HepG2 (cell line): Measurements from ENCODE around the gene C7orf57. TPM values are rescaled to one million over a fixed set of nuclear protein-coding genes. Genes with fewer than 3 reads are reported as not detected.

Experiments
- FOSL1 ChIP-seq: sonication (generic); formaldehyde crosslinking; IDR thresholded peaks from 2 replicates; pipeline ENCODE4 v1.9.0; 2021; ENCODE audit warnings: missing genetic modification reagents, borderline replicate concordance
- GZF1 ChIP-seq: sonication (generic); formaldehyde crosslinking; IDR thresholded peaks from 2 replicates; pipeline ENCODE4 v1.5.1; 2020; ENCODE audit warnings: mild to moderate bottlenecking, missing genetic modification reagents
- JARID2 ChIP-seq: sonication (generic); formaldehyde crosslinking; IDR thresholded peaks from 2 replicates; pipeline ENCODE4 v1.8.1; 2023; ENCODE audit warnings: missing genetic modification reagents, inconsistent platforms; ENCODE audit not compliant: insufficient replicate concordance
- JDP2 ChIP-seq: sonication (generic); formaldehyde crosslinking; IDR thresholded peaks from 2 replicates; pipeline ENCODE4 v1.8.1; 2022; ENCODE audit warnings: missing genetic modification reagents, borderline replicate concordance
- KDM5B ChIP-seq: sonication (generic); formaldehyde crosslinking; IDR thresholded peaks from 2 replicates; pipeline ENCODE4 v1.4.0; 2020; ENCODE audit warnings: missing genetic modification reagents, mild to moderate bottlenecking, borderline replicate concordance
- NR2F1 ChIP-seq, 2 experiments: fragments of 450-650 bp in 1 of 2; formaldehyde crosslinking in 1 of 2; IDR thresholded peaks; 2 replicates each; pipeline versions ENCODE4 v1.5.0 to v1.6.1; 2016 to 2020; ENCODE audit warnings: mild to moderate bottlenecking in 1 of 2, missing compliant biosample characterization in 1 of 2, missing genetic modification reagents in 1 of 2, moderate library complexity in 1 of 2
- PLRG1 ChIP-seq: fragments of 450-650 bp; conservative IDR thresholded peaks from 2 replicates; pipeline ENCODE4 v1.6.1; 2016
- POLR2AphosphoS2 ChIP-seq: IDR thresholded peaks from 2 replicates; pipeline ENCODE4 v1.6.1; 2011; ENCODE audit warnings: low read depth, low read length, improper control_type of control experiment
- XRCC5 ChIP-seq: fragments of 200-400 bp; formaldehyde crosslinking; optimal IDR thresholded peaks from 2 replicates; pipeline ENCODE3; 2017; ENCODE audit warnings: mild to moderate bottlenecking, low read length
- ZMAT3 ChIP-seq: sonication (generic); formaldehyde crosslinking; conservative IDR thresholded peaks from 2 replicates; pipeline ENCODE4 v1.7.0; 2021; ENCODE audit warnings: missing genetic modification reagents
- ZNF253 ChIP-seq: sonication (generic); formaldehyde crosslinking; IDR thresholded peaks from 2 replicates; pipeline ENCODE4 v1.8.0; 2022; ENCODE audit warnings: mild to moderate bottlenecking, missing genetic modification reagents, borderline replicate concordance
- ZNF260 ChIP-seq: sonication (generic); formaldehyde crosslinking; IDR thresholded peaks from 2 replicates; pipeline ENCODE4 v1.4.0; 2020; ENCODE audit warnings: missing genetic modification reagents, low read depth, mild to moderate bottlenecking, borderline replicate concordance
- ZNF280D ChIP-seq: sonication (generic); formaldehyde crosslinking; IDR thresholded peaks from 2 replicates; pipeline ENCODE4 v1.5.1; 2020; ENCODE audit warnings: mild to moderate bottlenecking, missing genetic modification reagents
- ZNF552 ChIP-seq: sonication (generic); formaldehyde crosslinking; IDR thresholded peaks from 2 replicates; pipeline ENCODE4 v1.9.0; 2022; ENCODE audit warnings: missing genetic modification reagents, mild to moderate bottlenecking, borderline replicate concordance
- ZNF564 ChIP-seq: sonication (generic); formaldehyde crosslinking; IDR thresholded peaks from 2 replicates; pipeline ENCODE4 v1.8.1; 2023; ENCODE audit warnings: mild to moderate bottlenecking, missing genetic modification reagents
- polyA plus RNA-seq, 8 experiments: library from polyadenylated mRNA; depleted of rRNA in 3 of 8; stranded (reverse) in 7 of 8; unstranded in 1 of 8; fragments of >200 nt; fragmentation: Illumina TruSeq in 4 of 8; extraction: Trizol in 4 of 8; gene quantifications; 2 replicates each; pipeline versions ENCODE4 v1.2.1 to v1.2.3, GENCODE V29; 2011 to 2016; ENCODE audit warnings: low read depth in 4 of 8, missing spikeins in 1 of 8, mixed read lengths in 1 of 8; ENCODE audit not compliant: insufficient read depth in 1 of 8
- total RNA-seq, 5 experiments: library from RNA; depleted of rRNA; stranded (reverse); fragments of >200 nt; fragmentation: Illumina TruSeq; extraction: Trizol; gene quantifications; 2 replicates each; pipeline ENCODE4 v1.2.3, GENCODE V29; 2016; ENCODE audit warnings: low read depth in 1 of 5
- TF ChIP-seq, protein P1 (sequence below): sonication (generic); formaldehyde crosslinking; IDR thresholded peaks from 2 replicates; pipeline ENCODE4 v1.9.0; 2022; ENCODE audit warnings: low read depth, missing genetic modification reagents
- TF ChIP-seq, protein P2 (sequence below): sonication (generic); formaldehyde crosslinking; IDR thresholded peaks from 2 replicates; pipeline ENCODE4 v1.4.0; 2020; ENCODE audit warnings: missing genetic modification reagents, borderline replicate concordance

The C7orf57 gene
- total and polyA plus RNA-seq, 2 of the 13 experiments (the other 11 are each of a cell fraction or from before 2014, with no cell fraction given): not detected

DNA sequence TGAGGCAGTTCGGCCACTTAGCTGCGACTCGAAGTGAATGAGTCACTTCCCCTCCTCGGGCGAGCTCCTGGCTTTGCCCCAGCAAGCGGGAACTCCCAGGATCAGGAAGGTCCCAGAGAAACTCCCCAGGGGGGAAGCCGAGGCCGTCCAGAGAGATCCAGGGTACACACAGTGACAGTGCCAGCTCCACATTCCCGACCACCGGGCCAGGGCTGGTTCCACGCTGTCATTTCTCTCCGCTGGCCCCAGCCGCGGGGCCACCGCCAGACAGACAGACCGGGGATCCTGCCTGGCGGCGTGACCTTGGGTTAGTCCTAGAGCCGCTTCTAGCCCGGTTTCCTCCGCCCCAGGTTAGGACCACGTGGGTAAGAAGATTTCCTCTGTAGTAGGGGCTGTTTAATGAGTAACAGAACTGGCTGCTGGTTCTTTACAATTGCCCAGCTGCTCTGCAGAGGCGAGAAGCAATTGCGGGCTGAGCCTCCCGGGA lies 53.3 kb downstream of the C7orf57 start (continued):
- TF ChIP-seq FOSL1 (CRISPR knock-in tag) (peak; percentile 86), POLR2AphosphoS2 (no peak), ZNF564 (0 out of 2 replicates have a peak, but pooled peaks have one; percentile 62), ZNF280D (CRISPR knock-in tag) (no peak), ZMAT3 (CRISPR knock-in tag) (0 out of 2 replicates have a peak, but pooled peaks have one; percentile 35), GZF1 (no peak), ZNF260 (CRISPR knock-in tag) (no peak), ZNF253 (no peak), NR2F1 (CRISPR knock-in tag; IDR thresholded peaks at IDR 0.05) (peak in 1 of 2 experiments; percentile 69; a peak in 2 of 4 replicates), PLRG1 (no peak), ZNF552 (CRISPR knock-in tag) (no peak; the same call in 1 of the 2 replicates), JDP2 (CRISPR knock-in tag) (no peak), JARID2 (CRISPR knock-in tag) (no peak), KDM5B (CRISPR knock-in tag) (peak; percentile 69; the same call in 1 of the 2 replicates), XRCC5 (peak; percentile 61)
- TF ChIP-seq, protein P1, sequence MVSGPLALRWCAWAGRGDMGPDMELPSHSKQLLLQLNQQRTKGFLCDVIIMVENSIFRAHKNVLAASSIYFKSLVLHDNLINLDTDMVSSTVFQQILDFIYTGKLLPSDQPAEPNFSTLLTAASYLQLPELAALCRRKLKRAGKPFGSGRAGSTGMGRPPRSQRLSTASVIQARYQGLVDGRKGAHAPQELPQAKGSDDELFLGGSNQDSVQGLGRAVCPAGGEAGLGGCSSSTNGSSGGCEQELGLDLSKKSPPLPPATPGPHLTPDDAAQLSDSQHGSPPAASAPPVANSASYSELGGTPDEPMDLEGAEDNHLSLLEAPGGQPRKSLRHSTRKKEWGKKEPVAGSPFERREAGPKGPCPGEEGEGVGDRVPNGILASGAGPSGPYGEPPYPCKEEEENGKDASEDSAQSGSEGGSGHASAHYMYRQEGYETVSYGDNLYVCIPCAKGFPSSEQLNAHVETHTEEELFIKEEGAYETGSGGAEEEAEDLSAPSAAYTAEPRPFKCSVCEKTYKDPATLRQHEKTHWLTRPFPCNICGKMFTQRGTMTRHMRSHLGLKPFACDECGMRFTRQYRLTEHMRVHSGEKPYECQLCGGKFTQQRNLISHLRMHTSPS (CRISPR knock-in tag): peak; percentile 61; the same call in 1 of the 2 replicates
- TF ChIP-seq, protein P2, sequence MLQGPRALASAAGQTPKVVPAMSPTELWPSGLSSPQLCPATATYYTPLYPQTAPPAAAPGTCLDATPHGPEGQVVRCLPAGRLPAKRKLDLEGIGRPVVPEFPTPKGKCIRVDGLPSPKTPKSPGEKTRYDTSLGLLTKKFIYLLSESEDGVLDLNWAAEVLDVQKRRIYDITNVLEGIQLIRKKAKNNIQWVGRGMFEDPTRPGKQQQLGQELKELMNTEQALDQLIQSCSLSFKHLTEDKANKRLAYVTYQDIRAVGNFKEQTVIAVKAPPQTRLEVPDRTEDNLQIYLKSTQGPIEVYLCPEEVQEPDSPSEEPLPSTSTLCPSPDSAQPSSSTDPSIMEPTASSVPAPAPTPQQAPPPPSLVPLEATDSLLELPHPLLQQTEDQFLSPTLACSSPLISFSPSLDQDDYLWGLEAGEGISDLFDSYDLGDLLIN: no peak
